Left ventricle myocardium superior (tissue), 1 donor: ENCODE data around the gene PDE4A. TPM values are rescaled to one million over a fixed set of nuclear protein-coding genes. Genes with fewer than 3 reads are reported as not detected.
"Not testable (repeated sequence)": the region's sequence is repeated elsewhere in the genome, so short reads cannot be mapped to it uniquely, and the experiment has no call there.

ENCODE experiments used
- ATAC-seq: fragments of 200-7000 bp; cut with Tn5 transposase; one replicate; pipeline ENCODE4 v1.9.1; 2020; ENCODE audit warnings: mild to moderate bottlenecking, moderate library complexity
- DNase-seq: peaks from one replicate; pipeline ENCODE4 v3.0.0-alpha.2; 2020
- intact Hi-C: fragments of 100-400 bp; cut with micrococcal nuclease; formaldehyde crosslinking; loops from one replicate; pipeline ENCODE4 v1.11.0; 2022
- long read RNA-seq: library from polyadenylated mRNA; unstranded; transcript quantifications from one replicate; pipeline ENCODE4 v2.0.0, GENCODE V29; 2021
- total RNA-seq: library from RNA; stranded (reverse); fragmentation: NEBNext Ultra II Directional; extraction: Animal tissue kit (Norgen Biotek cat#: 25700); gene quantifications from one replicate; pipeline ENCODE4 v1.2.1, GENCODE V29; 2021
- donor health status: DM: no; HTN: yes; CAD: no; lungs with severe emphysema.

PDE4A gene
- total RNA-seq, result 36.1 TPM
- long read RNA-seq, transcript PDE4A-201 (15 exons, 2,583 nt), result minor isoform, 9 of 52 reads
- long read RNA-seq, transcript PDE4A-204 (15 exons, 2,478 nt), result major isoform, 13 of 52 reads
- long read RNA-seq, partial matches to known transcripts, result 12 of 52 reads
- long read RNA-seq, other reads (novel, unspliced or antisense), result 18 of 52 reads

- intact Hi-C loops, result no loop called here
- DNase-seq, result peak; percentile 34
- no peak for ATAC-seq
Observed at GRCh38 chr19:10420444-10421239, at the start of gene PDE4A. Gene PDE4A, plus strand, starts transcription at chr19:10420538. Its CDS starts 227 bp downstream, at chr19:10420765.

- ATAC-seq, result no peak
- no peak for DNase-seq
- intact Hi-C loops, result no loop called here
Observed at GRCh38 chr19:10372690-10373089, 47.6 kb upstream of the PDE4A start.

DNA sequence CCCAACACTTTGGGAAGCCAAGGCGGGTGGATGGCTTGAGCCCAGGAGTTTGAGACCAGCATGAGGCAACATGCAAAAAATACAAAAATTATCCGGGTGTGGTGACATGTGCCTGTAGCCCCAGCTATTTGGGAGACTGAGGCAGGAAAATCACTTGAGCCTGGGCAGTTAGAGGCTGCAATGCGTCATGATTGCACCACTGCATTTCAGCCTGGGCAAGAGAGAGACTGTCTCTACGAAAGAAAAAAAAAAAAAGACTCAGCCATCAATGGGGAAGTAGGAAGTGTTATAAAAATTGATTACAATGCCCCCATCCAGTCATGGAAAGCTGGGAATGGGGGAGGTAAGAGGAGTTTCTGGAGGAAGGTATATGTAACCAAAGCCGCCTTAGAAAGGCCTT, 45.4 kb upstream of the PDE4A start:
- ATAC-seq, result no peak
- intact Hi-C loops, result no loop called here
- DNase-seq, result no peak

- intact Hi-C loops, DNase-seq, ATAC-seq: not testable (repeated sequence)
Observed at GRCh38 chr19:10377140-10377640, 43.1 kb upstream of the PDE4A start.

- ATAC-seq, result no peak
- intact Hi-C loops, result no loop called here
- no peak for DNase-seq
Observed at GRCh38 chr19:10378124-10378523, 42.2 kb upstream of the PDE4A start.

GRCh38 chr19:10379880-10380312, 40.4 kb upstream of the PDE4A start:
- intact Hi-C loops, result no loop called here
- ATAC-seq (no peak), DNase-seq (no peak)

- peak; percentile 99 for ATAC-seq
- intact Hi-C loops, result no loop called here
Observed at GRCh38 chr19:10380313-10381102, 39.8 kb upstream of the PDE4A start, which contains the start of gene TYK2. Gene TYK2, minus strand, starts transcription at chr19:10380572. Its CDS starts 2,166 bp downstream, at chr19:10378406.

DNA sequence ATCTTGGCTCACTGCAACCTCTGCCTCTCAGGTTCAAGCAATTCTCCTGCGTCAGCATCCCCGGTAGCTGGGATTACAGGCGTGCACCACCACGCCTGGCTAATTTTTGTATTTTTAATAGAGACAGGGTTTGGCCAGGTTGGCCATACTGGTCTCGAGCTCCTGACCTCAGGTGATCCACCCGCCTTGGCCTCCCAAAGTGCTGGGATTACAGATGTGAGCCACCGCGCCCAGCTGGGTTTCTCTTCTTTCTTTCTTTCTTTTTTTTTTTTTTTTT, 37.2 kb upstream of the PDE4A start:
- DNase-seq, intact Hi-C loops, ATAC-seq: not testable (repeated sequence)

More at GRCh38 chr19:10380313-10381102, 39.8 kb upstream of the PDE4A start, which contains the start of gene TYK2:
- DNase-seq, result peak; percentile 98

- ATAC-seq, result no peak
- DNase-seq, result no peak
- intact Hi-C loops, result no loop called here
Observed at GRCh38 chr19:10384580-10384979, 35.8 kb upstream of the PDE4A start.

DNA sequence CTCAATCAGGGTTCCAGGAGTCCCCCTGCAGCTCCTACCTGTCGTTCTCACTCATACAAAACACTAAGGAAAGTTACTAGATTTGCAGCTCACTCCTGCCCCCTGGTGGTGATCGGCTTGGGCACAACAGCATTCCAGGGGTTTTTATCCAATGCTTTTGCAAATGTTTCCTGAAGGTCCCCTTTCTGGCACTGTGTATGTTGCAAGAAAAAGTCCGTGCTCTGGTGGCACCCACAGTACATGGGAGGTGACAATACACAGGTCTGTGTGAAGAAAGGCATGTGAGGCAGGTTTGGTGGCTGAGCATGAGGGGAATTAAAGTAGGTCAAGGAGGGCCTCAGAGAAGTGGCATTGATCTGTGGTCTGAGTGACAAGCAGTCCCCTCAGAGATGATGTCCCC, 31.4 kb upstream of the PDE4A start:
- DNase-seq, result peak; percentile 93
- ATAC-seq, result peak; percentile 74
- intact Hi-C loops, result loop anchor here (5.0 kb wide), 1 partner anchor 122 kb away; no protein-coding TSS in a partner anchor

- intact Hi-C loops, result loop anchor here (5.0 kb wide), 1 partner anchor 123 kb away; no protein-coding TSS in a partner anchor
- DNase-seq, result no peak
- peak; percentile 33 for ATAC-seq
Observed at GRCh38 chr19:10389863-10390262, 30.5 kb upstream of the PDE4A start.

DNA sequence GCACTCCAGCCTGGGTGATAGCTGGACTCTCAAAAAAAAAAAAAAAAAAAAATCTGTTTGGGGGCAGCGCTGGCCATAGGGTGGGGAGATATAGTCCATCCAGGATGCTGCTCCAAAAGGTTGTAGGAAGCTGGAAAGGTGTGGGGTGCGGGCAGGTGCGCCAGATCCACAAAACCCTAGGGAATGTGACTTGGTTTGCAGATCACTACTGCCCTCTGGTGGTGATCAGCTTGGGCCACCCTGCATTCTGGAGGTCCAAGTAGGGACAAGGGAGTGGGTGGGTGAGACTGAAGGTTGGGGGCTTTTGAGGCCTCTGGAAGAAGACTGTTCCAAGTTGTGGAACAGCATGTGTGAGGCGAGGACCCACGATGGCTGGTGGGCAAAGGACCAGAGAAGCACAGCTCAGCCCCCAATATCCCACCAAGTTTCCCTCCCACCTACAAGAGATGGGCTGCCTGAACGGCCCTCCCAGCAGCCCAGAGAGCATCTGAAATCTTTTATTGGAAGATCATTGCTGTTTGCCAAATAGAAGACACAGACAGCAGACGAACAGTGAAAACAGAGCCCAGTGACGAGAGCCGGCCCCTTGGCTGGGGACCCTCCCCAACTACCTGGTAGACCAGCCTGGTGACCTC, 29.6 kb upstream of the PDE4A start:
- intact Hi-C loops, result no loop called here
- DNase-seq (peak; percentile 71), ATAC-seq (peak; percentile 65)

DNA sequence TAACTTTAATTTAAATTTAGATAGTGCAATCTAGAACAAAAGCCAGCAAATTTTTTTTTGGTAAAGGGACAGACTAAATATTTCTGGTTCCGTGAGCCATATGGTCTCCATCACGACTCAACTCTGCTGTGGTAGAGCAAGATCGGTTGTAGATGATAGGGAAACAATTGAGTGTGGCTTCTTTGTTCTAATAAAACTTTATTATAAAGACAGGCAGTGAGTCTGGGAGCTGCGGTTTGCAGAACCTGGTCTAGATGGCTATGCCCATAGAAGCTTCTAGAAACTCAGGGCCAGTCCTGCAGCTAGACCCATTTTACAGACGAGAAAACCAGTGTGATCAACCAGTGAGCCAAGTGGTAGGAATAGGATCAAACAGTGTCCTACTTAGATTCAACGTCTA, 28.2 kb upstream of the PDE4A start:
- DNase-seq, result no peak
- no peak for ATAC-seq
- intact Hi-C loops, result no loop called here

GRCh38 chr19:10393137-10393536, 27.2 kb upstream of the PDE4A start:
- intact Hi-C loops, result no loop called here
- no peak for ATAC-seq
- no peak for DNase-seq

GRCh38 chr19:10395003-10395402, 25.3 kb upstream of the PDE4A start:
- DNase-seq (no peak), ATAC-seq (no peak)
- intact Hi-C loops, result no loop called here

GRCh38 chr19:10395436-10395835, 24.9 kb upstream of the PDE4A start:
- DNase-seq, result no peak
- intact Hi-C loops, result no loop called here
- ATAC-seq, result no peak

DNA sequence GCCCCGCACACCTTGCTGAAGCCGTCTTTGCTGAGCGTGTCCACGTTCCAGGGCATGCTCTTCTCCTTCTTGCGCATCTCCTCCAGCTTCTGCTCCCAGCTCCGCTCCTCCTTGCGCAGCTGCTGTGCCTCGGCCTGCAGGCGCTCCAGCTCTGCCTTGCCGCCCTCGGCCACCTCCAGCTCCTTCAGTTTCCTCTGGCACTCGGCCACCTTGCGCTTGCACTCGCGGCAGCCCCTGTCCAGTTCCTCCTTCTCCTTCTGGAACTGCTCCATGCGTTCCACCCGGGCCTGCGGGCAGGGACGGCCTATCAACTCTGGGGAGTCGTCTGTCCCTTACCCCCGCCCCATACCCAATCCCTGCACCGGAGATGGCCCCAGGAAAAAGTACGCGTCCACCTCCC, 24.4 kb upstream of the PDE4A start:
- DNase-seq (no peak), ATAC-seq (no peak)
- intact Hi-C loops, result no loop called here

DNA sequence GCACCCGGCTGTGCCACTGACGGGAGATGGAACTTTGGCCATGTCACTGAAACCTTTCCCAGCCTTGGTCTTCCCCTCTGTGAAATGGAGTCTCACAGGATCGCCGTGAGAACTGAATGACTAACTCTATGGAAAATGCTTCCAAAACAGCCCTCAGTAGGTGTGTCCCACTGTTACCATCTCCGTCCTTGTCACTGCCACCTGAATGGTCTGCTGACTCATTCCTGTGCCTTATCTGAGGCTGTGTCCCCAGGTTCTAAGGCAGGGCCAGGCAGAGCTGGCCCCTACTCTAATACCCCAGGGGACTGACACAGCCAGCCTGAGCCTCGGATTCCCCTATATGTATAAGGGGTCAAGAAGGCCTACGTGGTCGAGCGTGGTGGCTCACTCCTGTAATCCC, 21.5 kb upstream of the PDE4A start:
- ATAC-seq (no peak), DNase-seq (no peak)
- intact Hi-C loops, result no loop called here

DNA sequence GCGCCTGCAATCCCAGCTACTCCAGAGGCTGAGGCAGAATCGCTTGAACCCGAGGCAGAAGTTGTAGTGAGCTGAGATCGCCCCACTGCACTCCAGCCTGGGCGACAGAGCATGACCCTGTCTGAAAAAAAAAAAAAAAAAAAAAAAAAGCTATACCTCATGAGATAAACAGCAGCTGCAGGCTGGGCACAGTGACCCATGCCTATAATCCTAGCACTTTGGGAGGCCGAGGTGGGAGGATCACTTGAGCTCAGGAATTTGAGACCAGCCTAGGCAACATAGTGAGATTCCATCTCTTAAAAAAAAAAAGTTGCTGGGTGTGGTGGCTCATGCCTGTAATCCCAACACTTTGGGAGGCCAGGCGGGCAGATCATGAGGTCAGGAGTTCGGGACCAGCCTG, 21.0 kb upstream of the PDE4A start:
- intact Hi-C loops, ATAC-seq, DNase-seq: not testable (repeated sequence)
